H1 (cell line): ENCODE data around the gene NSL1. TPM values are rescaled to one million over a fixed set of nuclear protein-coding genes. Genes with fewer than 3 reads are reported as not detected.

Experiments used
- ASH2L ChIP-seq: fragments of 200-600, 300-600 bp; sonication (generic); IDR thresholded peaks from one replicate; pipeline ENCODE4 v1.7.1; 2017; ENCODE audit warnings: low read length
- BACH1 ChIP-seq: IDR thresholded peaks from 2 replicates; pipeline ENCODE4 v1.6.1; 2012; ENCODE audit warnings: low read length, improper control_type of control experiment
- BCL11A ChIP-seq, 2 experiments: IDR thresholded peaks; one replicate each; pipeline ENCODE4 v1.6.1; 2011; ENCODE audit warnings: low read depth in 2 of 2, low read length in 2 of 2, mild to moderate bottlenecking in 2 of 2
- CREB1 ChIP-seq: IDR thresholded peaks from 2 replicates; pipeline ENCODE4 v1.6.1; 2012; ENCODE audit warnings: inconsistent platforms
- EP300 ChIP-seq, 2 experiments: IDR thresholded peaks; 1 replicate in 1 of 2; 2 replicates in 1 of 2; pipeline ENCODE4 v1.6.1; 2011 to 2012; ENCODE audit warnings: low read depth in 2 of 2, low read length in 2 of 2, mild to moderate bottlenecking in 2 of 2, borderline replicate concordance in 1 of 2, inconsistent platforms in 1 of 2, moderate library complexity in 1 of 2
- GABPA ChIP-seq: IDR thresholded peaks from 2 replicates; pipeline ENCODE4 v1.6.1; 2011; ENCODE audit warnings: mild to moderate bottlenecking, low read length, moderate library complexity, borderline replicate concordance; ENCODE audit not compliant: insufficient read depth
- GTF2F1 ChIP-seq: IDR thresholded peaks from 2 replicates; pipeline ENCODE4 v1.6.1; 2012; ENCODE audit warnings: low read depth, low read length, improper control_type of control experiment, borderline replicate concordance
- MAFK ChIP-seq: IDR thresholded peaks from 2 replicates; pipeline ENCODE4 v1.6.1; 2012; ENCODE audit warnings: low read depth, mild to moderate bottlenecking, improper control_type of control experiment, low read length
- RAD21 ChIP-seq, 2 experiments: IDR thresholded peaks in 1 of 2; conservative IDR thresholded peaks in 1 of 2; 2 replicates each; pipeline ENCODE4 v1.6.1; 2011; ENCODE audit warnings: low read depth in 2 of 2, low read length in 2 of 2, improper control_type of control experiment in 1 of 2, inconsistent platforms in 1 of 2, mild to moderate bottlenecking in 1 of 2, moderate library complexity in 1 of 2
- SIX5 ChIP-seq: IDR thresholded peaks from 2 replicates; pipeline ENCODE4 v1.6.1; 2011; ENCODE audit warnings: mild to moderate bottlenecking, low read depth, low read length
- TAF7 ChIP-seq: optimal IDR thresholded peaks from 2 replicates; pipeline ENCODE3; 2011; ENCODE audit warnings: low read depth, mild to moderate bottlenecking, inconsistent platforms, low read length, moderate library complexity, borderline replicate concordance
- polyA plus RNA-seq, 7 experiments: library from polyadenylated mRNA; depleted of rRNA in 3 of 7; stranded (reverse) in 5 of 7; unstranded in 2 of 7; fragments of >200 nt in 5 of 7; fragments of 200-250 nt in 2 of 7; gene quantifications; 1 replicate in 5 of 7; 2 replicates in 1 of 7; 4 replicates in 1 of 7; pipeline versions ENCODE4 v1.2.1 to v1.2.3, GENCODE V29; 2011 to 2013; ENCODE audit warnings: missing spikeins in 2 of 7, mixed read lengths in 2 of 7
- total RNA-seq: library from RNA; stranded (reverse); fragmentation: NEBNext Ultra II Directional; extraction: Animal tissue kit (Norgen Biotek cat#: 25700); gene quantifications from 2 replicates; pipeline ENCODE4 v1.2.1, GENCODE V29; 2021
- TF ChIP-seq, protein P1 (sequence below): fragments of 300-600 bp; sonication (generic); IDR thresholded peaks from 2 replicates; pipeline ENCODE4 v1.7.1; 2012; ENCODE audit warnings: low read length, moderate library complexity, mild to moderate bottlenecking, inconsistent platforms; ENCODE audit not compliant: insufficient replicate concordance

NSL1 gene
- total and polyA plus RNA-seq, 2 of the 8 experiments (the other 6 are each of a cell fraction or from before 2014, with no cell fraction given) = 25.4 to 51.7 TPM

DNA sequence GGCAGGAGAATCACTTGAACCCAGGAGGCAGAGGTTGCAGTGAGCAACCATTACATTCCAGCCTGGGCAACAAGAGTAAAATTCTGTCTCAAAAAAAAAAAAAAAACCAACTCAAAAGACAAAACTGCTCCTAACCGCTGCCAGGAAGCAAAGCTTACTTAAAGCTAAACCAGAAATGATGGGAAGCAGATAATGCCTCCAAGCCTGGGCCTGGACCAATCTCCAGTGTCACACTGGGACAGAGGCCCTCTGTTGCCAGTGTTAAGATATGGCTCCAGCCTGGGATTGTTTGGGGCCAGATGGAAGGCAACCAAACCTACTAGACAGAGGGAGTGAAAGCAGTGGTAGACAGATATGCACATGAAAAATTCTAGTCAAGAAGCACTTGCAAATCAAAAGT lies 36.9 kb downstream of the NSL1 start (continued):
- TF ChIP-seq, protein P1, sequence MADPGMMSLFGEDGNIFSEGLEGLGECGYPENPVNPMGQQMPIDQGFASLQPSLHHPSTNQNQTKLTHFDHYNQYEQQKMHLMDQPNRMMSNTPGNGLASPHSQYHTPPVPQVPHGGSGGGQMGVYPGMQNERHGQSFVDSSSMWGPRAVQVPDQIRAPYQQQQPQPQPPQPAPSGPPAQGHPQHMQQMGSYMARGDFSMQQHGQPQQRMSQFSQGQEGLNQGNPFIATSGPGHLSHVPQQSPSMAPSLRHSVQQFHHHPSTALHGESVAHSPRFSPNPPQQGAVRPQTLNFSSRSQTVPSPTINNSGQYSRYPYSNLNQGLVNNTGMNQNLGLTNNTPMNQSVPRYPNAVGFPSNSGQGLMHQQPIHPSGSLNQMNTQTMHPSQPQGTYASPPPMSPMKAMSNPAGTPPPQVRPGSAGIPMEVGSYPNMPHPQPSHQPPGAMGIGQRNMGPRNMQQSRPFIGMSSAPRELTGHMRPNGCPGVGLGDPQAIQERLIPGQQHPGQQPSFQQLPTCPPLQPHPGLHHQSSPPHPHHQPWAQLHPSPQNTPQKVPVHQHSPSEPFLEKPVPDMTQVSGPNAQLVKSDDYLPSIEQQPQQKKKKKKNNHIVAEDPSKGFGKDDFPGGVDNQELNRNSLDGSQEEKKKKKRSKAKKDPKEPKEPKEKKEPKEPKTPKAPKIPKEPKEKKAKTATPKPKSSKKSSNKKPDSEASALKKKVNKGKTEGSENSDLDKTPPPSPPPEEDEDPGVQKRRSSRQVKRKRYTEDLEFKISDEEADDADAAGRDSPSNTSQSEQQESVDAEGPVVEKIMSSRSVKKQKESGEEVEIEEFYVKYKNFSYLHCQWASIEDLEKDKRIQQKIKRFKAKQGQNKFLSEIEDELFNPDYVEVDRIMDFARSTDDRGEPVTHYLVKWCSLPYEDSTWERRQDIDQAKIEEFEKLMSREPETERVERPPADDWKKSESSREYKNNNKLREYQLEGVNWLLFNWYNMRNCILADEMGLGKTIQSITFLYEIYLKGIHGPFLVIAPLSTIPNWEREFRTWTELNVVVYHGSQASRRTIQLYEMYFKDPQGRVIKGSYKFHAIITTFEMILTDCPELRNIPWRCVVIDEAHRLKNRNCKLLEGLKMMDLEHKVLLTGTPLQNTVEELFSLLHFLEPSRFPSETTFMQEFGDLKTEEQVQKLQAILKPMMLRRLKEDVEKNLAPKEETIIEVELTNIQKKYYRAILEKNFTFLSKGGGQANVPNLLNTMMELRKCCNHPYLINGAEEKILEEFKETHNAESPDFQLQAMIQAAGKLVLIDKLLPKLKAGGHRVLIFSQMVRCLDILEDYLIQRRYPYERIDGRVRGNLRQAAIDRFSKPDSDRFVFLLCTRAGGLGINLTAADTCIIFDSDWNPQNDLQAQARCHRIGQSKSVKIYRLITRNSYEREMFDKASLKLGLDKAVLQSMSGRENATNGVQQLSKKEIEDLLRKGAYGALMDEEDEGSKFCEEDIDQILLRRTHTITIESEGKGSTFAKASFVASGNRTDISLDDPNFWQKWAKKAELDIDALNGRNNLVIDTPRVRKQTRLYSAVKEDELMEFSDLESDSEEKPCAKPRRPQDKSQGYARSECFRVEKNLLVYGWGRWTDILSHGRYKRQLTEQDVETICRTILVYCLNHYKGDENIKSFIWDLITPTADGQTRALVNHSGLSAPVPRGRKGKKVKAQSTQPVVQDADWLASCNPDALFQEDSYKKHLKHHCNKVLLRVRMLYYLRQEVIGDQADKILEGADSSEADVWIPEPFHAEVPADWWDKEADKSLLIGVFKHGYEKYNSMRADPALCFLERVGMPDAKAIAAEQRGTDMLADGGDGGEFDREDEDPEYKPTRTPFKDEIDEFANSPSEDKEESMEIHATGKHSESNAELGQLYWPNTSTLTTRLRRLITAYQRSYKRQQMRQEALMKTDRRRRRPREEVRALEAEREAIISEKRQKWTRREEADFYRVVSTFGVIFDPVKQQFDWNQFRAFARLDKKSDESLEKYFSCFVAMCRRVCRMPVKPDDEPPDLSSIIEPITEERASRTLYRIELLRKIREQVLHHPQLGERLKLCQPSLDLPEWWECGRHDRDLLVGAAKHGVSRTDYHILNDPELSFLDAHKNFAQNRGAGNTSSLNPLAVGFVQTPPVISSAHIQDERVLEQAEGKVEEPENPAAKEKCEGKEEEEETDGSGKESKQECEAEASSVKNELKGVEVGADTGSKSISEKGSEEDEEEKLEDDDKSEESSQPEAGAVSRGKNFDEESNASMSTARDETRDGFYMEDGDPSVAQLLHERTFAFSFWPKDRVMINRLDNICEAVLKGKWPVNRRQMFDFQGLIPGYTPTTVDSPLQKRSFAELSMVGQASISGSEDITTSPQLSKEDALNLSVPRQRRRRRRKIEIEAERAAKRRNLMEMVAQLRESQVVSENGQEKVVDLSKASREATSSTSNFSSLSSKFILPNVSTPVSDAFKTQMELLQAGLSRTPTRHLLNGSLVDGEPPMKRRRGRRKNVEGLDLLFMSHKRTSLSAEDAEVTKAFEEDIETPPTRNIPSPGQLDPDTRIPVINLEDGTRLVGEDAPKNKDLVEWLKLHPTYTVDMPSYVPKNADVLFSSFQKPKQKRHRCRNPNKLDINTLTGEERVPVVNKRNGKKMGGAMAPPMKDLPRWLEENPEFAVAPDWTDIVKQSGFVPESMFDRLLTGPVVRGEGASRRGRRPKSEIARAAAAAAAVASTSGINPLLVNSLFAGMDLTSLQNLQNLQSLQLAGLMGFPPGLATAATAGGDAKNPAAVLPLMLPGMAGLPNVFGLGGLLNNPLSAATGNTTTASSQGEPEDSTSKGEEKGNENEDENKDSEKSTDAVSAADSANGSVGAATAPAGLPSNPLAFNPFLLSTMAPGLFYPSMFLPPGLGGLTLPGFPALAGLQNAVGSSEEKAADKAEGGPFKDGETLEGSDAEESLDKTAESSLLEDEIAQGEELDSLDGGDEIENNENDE = no peak
- TF ChIP-seq EP300 (IDR thresholded peaks at IDR 0.05; ENCODE audit: borderline replicate concordance in 1 of 2, low read depth in 2 of 2, low read length in 2 of 2) (no peak), CREB1 (no peak), MAFK (no peak), BACH1 (no peak), RAD21 (IDR thresholded peaks at IDR 0.05 in 1 of 2, conservative IDR thresholded peaks at IDR 0.05 in 1 of 2; ENCODE audit: low read depth in 2 of 2, low read length in 2 of 2) (no peak), GABPA (no peak), BCL11A (IDR thresholded peaks at IDR 0.05; ENCODE audit: low read depth in 2 of 2, low read length in 2 of 2) (no peak), SIX5 (no peak), GTF2F1 (no peak), ASH2L (no peak), TAF7 (no peak)
